ENCODE data around the gene GTPBP1.

GTPBP1 gene

DNA sequence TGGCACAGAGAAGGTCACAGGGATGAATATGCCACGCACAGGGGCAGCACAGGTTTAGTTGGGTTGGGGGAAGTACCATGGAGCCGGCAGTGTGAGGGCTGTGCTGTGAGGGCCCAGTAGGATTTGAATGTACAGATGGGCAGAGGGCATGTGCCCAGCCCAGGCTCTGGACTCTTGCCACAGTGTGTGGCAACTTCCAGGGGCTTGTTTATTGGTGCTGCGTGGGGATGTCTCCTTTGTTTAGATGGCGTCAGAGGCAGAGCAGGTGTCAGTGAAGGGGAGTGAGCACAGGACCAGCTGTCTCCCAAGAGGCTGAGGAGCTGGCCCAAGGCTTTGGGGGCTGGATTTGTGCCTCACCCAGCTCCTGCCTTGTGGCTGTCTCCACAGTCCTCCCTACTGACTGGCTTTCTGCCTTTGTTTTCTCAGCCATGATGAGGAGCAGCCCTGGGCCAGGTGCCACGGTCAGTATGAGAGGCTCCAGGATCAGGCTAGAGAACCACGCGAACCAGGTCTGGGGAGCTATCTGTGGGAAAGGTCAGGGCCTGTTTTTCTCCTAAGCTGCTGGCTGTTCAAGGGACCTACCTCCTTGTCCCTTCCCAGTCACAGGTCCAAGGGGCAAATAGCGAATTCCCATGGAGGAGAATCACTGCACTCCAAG is 28.1 kb downstream of the GTPBP1 start:
- Mint-ChIP-seq H3K9me3 (no peaks in the 10 kb centered on the region), H3K36me3 (ENCODE audit: insufficient read depth) (peaks cover 100% of the 10 kb centered on the region), H3K4me1 (ENCODE audit: low read depth in 2 of 2) (peaks cover 45 to 49% of the 10 kb centered on the region in 2 donors), H3K27ac (peak overlapping the region; percentile 87 to 95), H3K4me3 (peak overlapping the region in 1 of 2 donors; percentile 33), H3K27me3 (no peaks in the 10 kb centered on the region)
- DNase-seq (no peak), ATAC-seq (replicated peaks) (peak; percentile 18)

DNA sequence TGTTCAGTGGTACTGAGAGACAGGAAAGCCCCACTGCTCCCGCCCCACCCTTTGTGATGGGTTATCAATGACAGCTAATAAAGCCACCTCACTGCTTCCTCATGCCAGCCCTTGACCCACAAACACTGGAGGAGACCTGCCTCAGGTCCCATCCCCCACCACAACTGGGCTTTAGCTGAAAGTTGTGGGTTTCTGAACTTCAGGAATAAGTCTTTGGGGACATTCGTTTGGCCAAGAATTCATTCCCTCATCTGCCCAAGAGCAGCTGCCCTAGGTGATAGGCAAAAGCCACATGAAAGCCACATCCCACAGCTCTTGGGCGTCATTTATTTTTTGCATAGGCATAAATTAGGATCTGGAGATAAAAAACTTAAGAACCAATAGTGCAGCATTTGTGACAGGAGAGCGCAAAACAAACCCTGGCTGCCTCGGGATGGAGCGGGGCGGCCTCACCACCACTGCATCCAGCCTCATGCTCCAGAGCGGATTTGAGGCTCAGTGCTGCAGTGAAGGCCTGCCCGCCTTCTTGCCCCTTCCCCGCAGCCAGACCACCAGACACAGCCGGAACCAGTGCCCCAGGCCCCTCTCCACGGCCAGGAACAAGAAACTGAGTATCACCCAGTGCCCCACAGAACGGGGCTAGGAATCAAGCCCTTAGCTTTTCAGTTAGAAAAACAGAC is 28.8 kb downstream of the GTPBP1 start:
- DNase-seq (no peak), ATAC-seq (replicated peaks) (peak; percentile 8)
- Mint-ChIP-seq H3K9me3 (no peaks in the 10 kb centered on the region), H3K27me3 (no peaks in the 10 kb centered on the region), H3K4me1 (ENCODE audit: low read depth in 2 of 2) (peaks cover 45 to 49% of the 10 kb centered on the region in 2 donors), H3K4me3 (peak overlapping the region in 1 of 2 donors; percentile 17), H3K36me3 (ENCODE audit: insufficient read depth) (peaks cover 100% of the 10 kb centered on the region), H3K27ac (peak overlapping the region; percentile 72 to 95)

DNA sequence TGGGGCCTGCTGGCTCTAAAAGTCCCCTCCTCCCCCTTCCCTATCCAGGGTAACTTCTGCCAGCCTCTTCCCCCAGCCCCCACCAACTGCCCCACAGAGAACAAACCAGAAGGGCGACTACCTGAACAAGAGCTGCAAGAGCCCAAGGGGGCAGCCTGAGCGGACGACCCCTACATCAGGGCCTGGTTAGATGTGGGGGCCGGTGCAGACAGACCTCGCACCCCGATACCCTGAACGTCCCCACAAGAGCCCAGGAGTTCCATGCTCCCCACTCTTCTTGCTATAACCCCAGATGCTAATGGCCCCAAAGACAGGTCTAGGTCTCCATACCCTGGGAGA is 29.4 kb downstream of the GTPBP1 start:
- no peaks in the 10 kb centered on the region for H3K27me3 Mint-ChIP-seq
- peaks cover 100% of the 10 kb centered on the region for H3K36me3 Mint-ChIP-seq (ENCODE audit: insufficient read depth)
- ATAC-seq (replicated peaks) (no peak), DNase-seq (no peak)
- H3K4me3 Mint-ChIP-seq = no peak overlapping the region
- peaks cover 45 to 47% of the 10 kb centered on the region in 2 donors for H3K4me1 Mint-ChIP-seq (ENCODE audit: low read depth in 2 of 2)
- H3K27ac Mint-ChIP-seq = peak overlapping the region; percentile 72 to 95
- no peaks in the 10 kb centered on the region for H3K9me3 Mint-ChIP-seq

DNA sequence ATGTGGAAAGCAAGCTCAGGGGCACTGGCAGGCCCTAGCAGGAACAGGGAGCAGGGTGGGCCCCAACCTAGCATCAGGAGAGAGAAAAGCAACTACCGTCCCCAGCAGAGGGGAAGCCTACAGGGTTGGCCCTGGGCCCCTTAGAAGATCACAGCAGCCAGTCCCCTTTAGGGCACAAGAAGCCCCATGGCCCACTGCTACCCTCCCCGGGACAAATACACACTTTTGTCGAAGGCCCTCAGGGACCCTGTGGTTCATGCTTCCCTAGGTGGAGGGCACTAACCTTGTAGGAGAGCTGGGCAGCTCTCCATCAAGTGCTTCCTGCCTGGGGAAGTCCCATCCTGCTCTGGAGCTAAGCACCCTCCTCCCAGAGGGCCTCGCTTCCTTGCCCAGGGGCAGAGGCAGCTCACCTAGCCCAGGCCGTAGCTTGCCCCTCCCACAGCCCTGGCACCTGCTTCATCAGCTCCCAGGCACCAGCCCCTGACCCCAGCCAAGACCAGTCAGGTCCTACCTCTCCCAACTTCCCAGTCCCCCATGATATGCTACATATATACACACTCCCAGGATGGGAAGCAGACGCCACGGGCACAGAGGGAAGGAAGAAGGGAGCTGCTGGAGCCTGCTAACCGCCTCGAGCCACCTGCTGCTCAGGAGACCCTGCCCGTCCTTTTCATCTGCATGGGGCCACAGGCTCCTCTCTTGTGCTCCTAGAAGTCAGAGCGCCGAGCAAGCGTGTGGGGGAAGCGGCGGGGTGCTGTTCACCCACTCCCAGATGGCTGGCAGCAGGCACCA is 29.9 kb downstream of the GTPBP1 start:
- H3K27ac Mint-ChIP-seq = peak overlapping the region in 1 of 2 donors; percentile 95
- peak; percentile 15 for ATAC-seq (replicated peaks)
- H3K9me3 Mint-ChIP-seq = no peaks in the 10 kb centered on the region
- peak overlapping the region in 1 of 2 donors; percentile 19 for H3K4me3 Mint-ChIP-seq
- DNase-seq = no peak
- H3K36me3 Mint-ChIP-seq (ENCODE audit: insufficient read depth) = peaks cover 100% of the 10 kb centered on the region
- peaks cover 41 to 47% of the 10 kb centered on the region in 2 donors for H3K4me1 Mint-ChIP-seq (ENCODE audit: low read depth in 2 of 2)
- H3K27me3 Mint-ChIP-seq = no peaks in the 10 kb centered on the region

DNA sequence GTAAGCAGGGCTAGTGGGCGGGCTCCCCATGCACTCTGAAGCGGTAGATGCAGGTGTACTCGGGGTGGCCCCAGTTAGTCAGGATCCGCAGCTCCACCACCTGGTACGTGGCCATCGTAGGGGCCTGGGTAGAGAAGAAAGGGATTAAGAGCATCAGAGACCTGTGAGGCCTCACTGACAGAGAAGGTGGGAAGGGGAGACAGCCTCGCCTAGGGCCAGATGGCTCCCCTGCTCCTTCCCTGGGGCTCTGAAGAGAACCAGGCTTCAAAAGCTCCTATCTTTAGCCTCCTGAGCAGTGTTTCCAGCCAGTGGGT is 30.5 kb downstream of the GTPBP1 start:
- Mint-ChIP-seq H3K4me1 (ENCODE audit: low read depth in 2 of 2) (peaks cover 47 to 51% of the 10 kb centered on the region in 2 donors), H3K9me3 (no peaks in the 10 kb centered on the region), H3K27me3 (no peaks in the 10 kb centered on the region), H3K36me3 (ENCODE audit: insufficient read depth) (peaks cover 100% of the 10 kb centered on the region), H3K27ac (peak overlapping the region; percentile 86 to 95), H3K4me3 (peak overlapping the region in 1 of 2 donors; percentile 19)
- ATAC-seq (replicated peaks) (no peak), DNase-seq (no peak)

DNA sequence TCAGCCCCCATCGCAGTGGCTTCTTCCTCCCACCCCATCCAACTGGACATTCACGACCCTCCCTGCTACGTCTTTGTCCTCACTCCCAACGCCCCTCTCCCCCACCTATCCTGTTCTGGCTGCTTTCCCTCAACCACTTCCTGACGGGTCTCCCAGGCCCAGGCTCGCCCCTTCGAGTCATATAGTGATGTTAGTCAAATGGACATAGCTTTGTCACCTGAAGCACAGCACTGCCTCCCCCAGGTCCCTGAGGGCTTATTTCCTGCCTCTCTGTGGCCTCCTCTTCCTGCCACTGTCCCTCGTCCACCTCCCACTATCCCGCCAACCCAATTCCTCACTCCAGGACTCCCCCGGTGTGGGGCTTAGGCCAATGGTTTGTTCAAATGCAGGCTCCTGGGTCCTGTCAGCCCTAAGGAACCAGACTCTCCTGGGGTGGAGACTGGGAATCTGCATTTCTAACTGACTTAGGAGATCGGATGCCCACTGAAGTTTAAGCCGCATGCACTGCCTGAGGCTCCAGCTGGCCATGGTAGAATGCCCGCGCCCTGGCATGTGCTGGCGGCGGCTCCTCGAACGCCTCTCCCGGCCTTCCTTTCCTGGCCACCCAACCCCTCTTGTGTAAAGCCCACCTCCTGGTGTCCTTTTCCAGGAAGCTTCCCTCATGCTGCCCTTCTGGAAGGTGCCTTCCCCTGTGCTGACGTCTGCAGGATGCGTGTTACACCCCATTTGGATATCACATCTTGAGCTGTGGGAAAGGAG is 31.7 kb downstream of the GTPBP1 start:
- ATAC-seq (replicated peaks) = no peak
- Mint-ChIP-seq H3K9me3 (no peaks in the 10 kb centered on the region), H3K27me3 (no peaks in the 10 kb centered on the region), H3K4me1 (ENCODE audit: low read depth in 2 of 2) (peaks cover 44 to 50% of the 10 kb centered on the region in 2 donors), H3K27ac (peak overlapping the region; percentile 86 to 95), H3K36me3 (ENCODE audit: insufficient read depth) (peaks cover 100% of the 10 kb centered on the region), H3K4me3 (peak overlapping the region; percentile 6 to 9)
- no peak for DNase-seq

DNA sequence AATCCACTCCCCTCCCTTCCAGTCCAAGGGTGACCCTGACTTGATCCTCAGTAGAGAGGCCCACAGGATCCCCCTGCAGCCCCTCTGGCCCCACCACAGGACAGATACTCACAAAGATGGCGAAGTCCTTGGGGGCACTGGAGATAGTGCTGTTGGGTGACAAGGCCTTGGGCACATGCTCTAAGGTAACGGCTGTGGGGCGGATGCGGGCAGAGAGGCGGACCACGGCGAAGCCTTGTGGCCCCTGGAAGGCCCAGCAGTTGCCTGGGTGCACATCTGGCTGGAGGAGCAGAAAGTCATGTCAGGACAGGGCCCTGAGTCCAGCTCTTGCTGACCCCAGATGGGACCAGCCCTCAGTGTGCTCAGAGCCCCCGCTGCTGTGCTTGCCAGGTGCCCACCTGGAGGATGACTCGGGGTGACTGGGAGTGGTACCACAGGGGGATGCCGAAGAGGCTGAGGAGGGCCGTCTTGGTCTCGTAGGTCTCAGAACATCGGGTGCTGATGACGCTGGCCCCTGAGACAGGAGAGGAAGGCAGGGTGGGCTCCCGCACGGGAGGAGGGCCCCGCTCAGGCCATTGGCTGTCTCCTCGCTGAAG is 32.8 kb downstream of the GTPBP1 start:
- H3K27ac Mint-ChIP-seq = peak overlapping the region; percentile 86 to 95

DNA sequence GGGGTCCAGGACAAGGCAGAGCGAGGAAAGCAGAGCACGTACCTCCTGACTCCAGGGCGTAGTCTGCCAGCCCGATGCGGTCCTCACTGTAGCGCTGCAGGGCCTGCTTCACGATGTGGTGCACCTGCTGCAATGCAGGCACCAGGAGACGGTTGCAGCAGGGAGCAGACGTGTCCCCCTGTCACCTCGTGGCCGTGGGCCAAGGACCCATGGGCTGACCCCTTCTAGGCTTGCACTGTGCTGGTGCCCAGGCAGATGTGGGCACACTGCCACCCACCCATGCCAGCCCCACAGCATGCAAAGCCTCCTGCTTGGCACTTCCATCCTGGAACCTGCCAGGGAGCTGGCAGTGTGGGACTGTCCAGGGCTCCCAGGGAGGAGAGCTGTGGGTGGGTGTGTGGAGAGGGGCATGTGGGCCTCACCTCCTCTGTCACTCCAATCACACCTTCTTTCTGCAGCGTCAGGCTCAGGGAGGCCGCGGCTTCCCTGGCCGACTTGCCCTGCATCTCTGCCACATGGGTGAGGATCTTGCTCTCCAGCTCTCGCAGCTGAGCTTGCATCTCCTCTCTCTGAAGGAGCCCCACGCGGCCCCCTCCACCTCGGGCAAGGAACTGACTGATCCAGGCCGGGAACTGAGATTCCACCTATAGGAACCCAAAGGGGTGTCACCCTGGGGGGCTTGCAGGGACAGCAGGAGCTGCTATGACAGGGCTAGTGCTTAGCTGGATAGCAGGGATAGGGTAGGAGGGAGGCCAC is 33.7 kb downstream of the GTPBP1 start:
- no peaks in the 10 kb centered on the region for H3K9me3 Mint-ChIP-seq
- peak overlapping the region in 1 of 2 donors; percentile 95 for H3K27ac Mint-ChIP-seq
- no peak overlapping the region for H3K4me3 Mint-ChIP-seq
- ATAC-seq (replicated peaks) (no peak), DNase-seq (no peak)
- H3K4me1 Mint-ChIP-seq (ENCODE audit: low read depth in 2 of 2) = peaks cover 31 to 38% of the 10 kb centered on the region in 2 donors
- H3K36me3 Mint-ChIP-seq (ENCODE audit: insufficient read depth) = peaks cover 100% of the 10 kb centered on the region
- no peaks in the 10 kb centered on the region for H3K27me3 Mint-ChIP-seq

More for the DNA sequence above, 32.8 kb downstream of the GTPBP1 start:
- ATAC-seq (replicated peaks) = no peak
- Mint-ChIP-seq H3K36me3 (ENCODE audit: insufficient read depth) (peaks cover 100% of the 10 kb centered on the region), H3K27me3 (no peaks in the 10 kb centered on the region), H3K9me3 (no peaks in the 10 kb centered on the region), H3K4me1 (ENCODE audit: low read depth in 2 of 2) (peaks cover 37 to 43% of the 10 kb centered on the region in 2 donors), H3K4me3 (peak overlapping the region in 1 of 2 donors; percentile 31)
- no peak for DNase-seq

DNA sequence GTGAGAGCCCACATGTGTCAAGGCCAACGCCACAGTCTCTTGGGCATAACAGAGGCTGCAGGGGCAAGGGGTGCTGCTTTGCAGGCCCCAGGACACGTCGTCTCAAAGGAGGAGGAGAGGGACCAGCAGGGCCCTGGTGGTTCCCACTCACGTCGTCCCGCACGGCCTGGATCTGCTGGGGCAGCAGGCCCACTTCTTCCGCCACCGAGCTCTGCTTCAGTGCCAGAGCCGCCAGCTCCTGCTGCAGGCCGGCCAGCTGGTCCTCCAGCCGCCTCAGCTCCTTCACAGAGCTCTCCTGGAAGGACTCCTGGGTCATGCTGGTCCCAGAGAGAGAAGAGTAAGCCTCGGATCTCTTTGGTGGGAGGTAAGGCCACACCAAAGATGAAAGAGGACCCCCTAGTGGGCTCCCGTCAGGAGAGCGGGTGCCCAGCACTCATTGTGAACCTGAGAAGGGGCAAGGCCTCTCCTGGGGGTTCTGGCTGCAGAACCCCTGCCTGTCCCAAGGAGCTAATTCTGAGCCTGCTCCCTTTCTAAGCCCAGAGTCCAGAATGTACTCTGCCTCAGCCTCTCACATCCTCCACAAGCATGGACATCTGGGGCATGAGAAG is 34.5 kb downstream of the GTPBP1 start:
- Mint-ChIP-seq H3K9me3 (no peaks in the 10 kb centered on the region), H3K27me3 (no peaks in the 10 kb centered on the region), H3K4me3 (no peak overlapping the region), H3K36me3 (ENCODE audit: insufficient read depth) (peaks cover 100% of the 10 kb centered on the region), H3K27ac (peak overlapping the region in 1 of 2 donors; percentile 95), H3K4me1 (ENCODE audit: low read depth in 2 of 2) (peaks cover 27 to 31% of the 10 kb centered on the region in 2 donors)
- no peak for DNase-seq
- no peak for ATAC-seq (replicated peaks)

DNA sequence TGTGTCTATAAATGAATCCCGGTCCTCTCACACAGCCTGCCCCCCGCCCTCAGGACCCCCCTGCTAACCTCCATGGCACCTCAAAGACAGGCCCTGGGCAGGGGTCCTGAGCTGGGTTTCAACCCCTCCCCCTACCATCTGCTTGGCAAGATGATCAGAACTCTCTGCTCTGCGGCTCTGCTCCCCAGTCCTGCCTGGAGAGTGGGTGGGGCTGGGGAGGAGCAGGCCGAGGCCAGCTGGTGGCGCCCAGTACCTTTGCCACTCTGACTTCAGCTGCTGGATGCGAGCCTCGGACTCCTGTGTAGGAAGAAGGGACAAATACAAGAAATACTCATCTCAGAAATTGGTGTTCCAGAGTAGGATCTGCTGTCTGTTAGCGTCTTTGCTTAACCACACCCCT is 35.0 kb downstream of the GTPBP1 start:
- Mint-ChIP-seq H3K4me1 (ENCODE audit: low read depth in 2 of 2) (peaks cover 25 to 29% of the 10 kb centered on the region in 2 donors), H3K9me3 (no peaks in the 10 kb centered on the region), H3K27me3 (no peaks in the 10 kb centered on the region), H3K4me3 (no peak overlapping the region), H3K27ac (peak overlapping the region; percentile 52 to 95), H3K36me3 (ENCODE audit: insufficient read depth) (peaks cover 100% of the 10 kb centered on the region)
- DNase-seq (no peak), ATAC-seq (replicated peaks) (no peak)

DNA sequence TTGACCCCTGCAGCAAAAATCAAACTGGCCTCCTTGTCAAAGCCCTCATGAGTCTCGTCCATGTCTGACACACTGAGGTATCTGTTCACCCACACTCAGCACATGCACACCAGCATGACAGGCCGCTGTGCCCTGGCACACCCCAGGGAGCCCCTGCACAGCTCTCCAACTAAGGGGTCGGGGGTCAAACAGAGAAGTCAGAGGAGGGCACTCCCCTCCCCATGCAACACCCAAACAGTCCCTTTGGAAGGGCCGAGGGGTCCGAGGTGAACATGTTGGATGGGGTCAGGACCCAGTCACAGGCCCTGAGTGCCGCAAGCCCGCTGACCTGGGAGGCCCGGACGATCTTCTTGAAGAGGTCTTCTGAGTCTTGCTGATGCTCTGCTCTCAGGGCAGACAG is 35.4 kb downstream of the GTPBP1 start:
- H3K36me3 Mint-ChIP-seq (ENCODE audit: insufficient read depth) = peaks cover 100% of the 10 kb centered on the region
- H3K27me3 Mint-ChIP-seq = no peaks in the 10 kb centered on the region
- ATAC-seq (replicated peaks) = no peak
- DNase-seq = no peak
- H3K27ac Mint-ChIP-seq = peak overlapping the region; percentile 52 to 95
- peaks cover 23 to 29% of the 10 kb centered on the region in 2 donors for H3K4me1 Mint-ChIP-seq (ENCODE audit: low read depth in 2 of 2)
- no peaks in the 10 kb centered on the region for H3K9me3 Mint-ChIP-seq
- no peak overlapping the region for H3K4me3 Mint-ChIP-seq

DNA sequence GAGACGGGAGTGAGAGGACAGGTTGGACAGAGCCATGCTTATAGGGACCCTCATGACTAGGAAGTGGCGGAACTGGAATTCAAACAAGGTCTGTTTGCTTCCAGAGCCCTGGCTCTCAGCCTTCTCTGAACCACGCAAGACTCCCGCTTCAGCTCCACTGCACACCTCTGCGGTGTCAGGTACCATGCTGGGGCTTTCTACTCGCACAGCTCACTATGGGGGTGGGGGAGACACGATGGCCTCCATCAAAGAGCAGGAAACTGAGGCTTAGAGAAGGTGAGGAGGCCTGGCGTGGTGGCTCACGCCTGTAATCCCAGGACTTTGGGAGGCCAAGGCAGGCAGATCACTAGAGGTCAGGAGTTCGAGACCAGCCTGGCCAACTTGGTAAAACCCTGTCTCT is 35.8 kb downstream of the GTPBP1 start:
- DNase-seq = no peak
- H3K4me3 Mint-ChIP-seq = no peak overlapping the region

More for the DNA sequence above, 35.8 kb downstream of the GTPBP1 start:
- Mint-ChIP-seq H3K27me3 (no peaks in the 10 kb centered on the region), H3K36me3 (ENCODE audit: insufficient read depth) (peaks cover 100% of the 10 kb centered on the region), H3K27ac (peak overlapping the region; percentile 52 to 95), H3K9me3 (no peaks in the 10 kb centered on the region), H3K4me1 (ENCODE audit: low read depth in 2 of 2) (peaks cover 22 to 29% of the 10 kb centered on the region in 2 donors)
- ATAC-seq (replicated peaks) = no peak

Data from effector memory CD8-positive, alpha-beta T cell (primary cell).